Naive thymus-derived CD8-positive, alpha-beta T cell (primary cell): ENCODE data around the gene EXD3. TPM values are rescaled to one million over a fixed set of nuclear protein-coding genes. Genes with fewer than 3 reads are reported as not detected.
A peak's percentile ranks its signal among the peaks of the same experiment; 100 is the strongest.
"Not testable (repeated sequence)": the region's sequence is repeated elsewhere in the genome, so short reads cannot be mapped to it uniquely, and the experiment has no call there.

Experiments used
- ATAC-seq, 2 donors: fragments of 150-1000 bp; cut with Tn5 transposase in 1 of 2; sonication (Bioruptor Pico), chemical (Tn5 transposase) in 1 of 2; 1 replicate in 1 of 2; 2 replicates in 1 of 2; pipeline ENCODE4 v1.10.0; 2021; ENCODE audit warnings: mild to moderate bottlenecking in 2 of 2, moderate library complexity in 2 of 2
- POLR2A ChIA-PET: fragments of 350-600 bp; sonication (Branson Sonifier 250); formaldehyde crosslinking; loops from one replicate; lab custom pipeline; 2021; ENCODE audit warnings: antibody characterized with exemption; lab: Charles Lee
- DNase-seq, 10 donors: peaks; one replicate each; pipeline versions ENCODE4 v3.0.0 to v3.0.0-alpha.2; 2020 to 2022
- H3K27ac Mint-ChIP-seq, 10 donors: one replicate each; pipeline ENCODE4 v1.8.0; 2020 to 2022; ENCODE audit warnings: mild to moderate bottlenecking in 10 of 10, mixed read lengths in 10 of 10, moderate library complexity in 4 of 10, inconsistent platforms in 1 of 10
- H3K27me3 Mint-ChIP-seq, 5 donors: one replicate each; pipeline ENCODE4 v1.8.0; 2021 to 2022; ENCODE audit warnings: mixed read lengths in 5 of 5
- H3K36me3 Mint-ChIP-seq, 3 donors: one replicate each; pipeline ENCODE4 v1.8.0; 2020 to 2022; ENCODE audit warnings: mixed read lengths in 3 of 3, mild to moderate bottlenecking in 2 of 3, inconsistent platforms in 1 of 3
- H3K4me1 Mint-ChIP-seq, 4 donors: one replicate each; pipeline ENCODE4 v1.8.0; 2021 to 2022; ENCODE audit warnings: mixed read lengths in 4 of 4
- H3K4me3 Mint-ChIP-seq, 10 donors: one replicate each; pipeline ENCODE4 v1.8.0; 2020 to 2022; ENCODE audit warnings: mild to moderate bottlenecking in 10 of 10, mixed read lengths in 10 of 10, moderate library complexity in 6 of 10, inconsistent platforms in 1 of 10
- H3K9me3 Mint-ChIP-seq, 9 donors: one replicate each; pipeline ENCODE4 v1.8.0; 2020 to 2022; ENCODE audit warnings: mixed read lengths in 9 of 9, mild to moderate bottlenecking in 3 of 9, inconsistent platforms in 1 of 9, moderate library complexity in 1 of 9
- polyA plus RNA-seq, 3 donors: library from polyadenylated mRNA; unstranded; fragments of 300-500 nt; fragmentation: Illumina TruSeq; gene quantifications; one replicate each; pipeline ENCODE4 v1.2.3, GENCODE V29; 2021
- total RNA-seq, 8 experiments: library from RNA in 2 of 8; stranded (reverse) in 2 of 8; gene quantifications; one replicate each; pipeline ENCODE4 v1.2.3 and lab custom pipeline; 2021 to 2026

EXD3 gene
- total and polyA plus RNA-seq, 5 experiments from 2014 or later, result 2.6 to 28.3 (median 4.3) TPM

- peaks cover 3 to 10% (median 6%) of the 10 kb centered on the region in 3 donors for H3K36me3 Mint-ChIP-seq
- POLR2A ChIA-PET, result interaction anchor here (0.6 kb wide), 1 partner anchor 11 kb away, joined by 3 read pairs; no protein-coding TSS in a partner anchor
- H3K4me3 Mint-ChIP-seq, result no peak overlapping the region
- no peak overlapping the region for H3K27ac Mint-ChIP-seq
- no peak for ATAC-seq
- no peaks in the 10 kb centered on the region for H3K27me3 Mint-ChIP-seq
- H3K9me3 Mint-ChIP-seq, result peaks cover 0 to 19% (median 12%) of the 10 kb centered on the region in 9 donors
- H3K4me1 Mint-ChIP-seq, result no peaks in the 10 kb centered on the region
- DNase-seq, result no peak
These were observed 69.5 kb downstream of the EXD3 start for GRCh38 chr9:137353223-137354152.

- H3K36me3 Mint-ChIP-seq, result peaks cover 0 to 6% (median 3%) of the 10 kb centered on the region in 3 donors
- no peaks in the 10 kb centered on the region for H3K27me3 Mint-ChIP-seq
- no peaks in the 10 kb centered on the region for H3K4me1 Mint-ChIP-seq
- ATAC-seq (no peak), DNase-seq (no peak)
- no peak overlapping the region for H3K27ac Mint-ChIP-seq
- peaks cover 0 to 16% (median 11%) of the 10 kb centered on the region in 9 donors for H3K9me3 Mint-ChIP-seq
- H3K4me3 Mint-ChIP-seq, result no peak overlapping the region
- POLR2A ChIA-PET, result interaction anchor here (0.6 kb wide), 1 partner anchor 12 kb away, joined by 3 read pairs; no protein-coding TSS in a partner anchor
These were observed 70.3 kb downstream of the EXD3 start for GRCh38 chr9:137352511-137353222.

DNA sequence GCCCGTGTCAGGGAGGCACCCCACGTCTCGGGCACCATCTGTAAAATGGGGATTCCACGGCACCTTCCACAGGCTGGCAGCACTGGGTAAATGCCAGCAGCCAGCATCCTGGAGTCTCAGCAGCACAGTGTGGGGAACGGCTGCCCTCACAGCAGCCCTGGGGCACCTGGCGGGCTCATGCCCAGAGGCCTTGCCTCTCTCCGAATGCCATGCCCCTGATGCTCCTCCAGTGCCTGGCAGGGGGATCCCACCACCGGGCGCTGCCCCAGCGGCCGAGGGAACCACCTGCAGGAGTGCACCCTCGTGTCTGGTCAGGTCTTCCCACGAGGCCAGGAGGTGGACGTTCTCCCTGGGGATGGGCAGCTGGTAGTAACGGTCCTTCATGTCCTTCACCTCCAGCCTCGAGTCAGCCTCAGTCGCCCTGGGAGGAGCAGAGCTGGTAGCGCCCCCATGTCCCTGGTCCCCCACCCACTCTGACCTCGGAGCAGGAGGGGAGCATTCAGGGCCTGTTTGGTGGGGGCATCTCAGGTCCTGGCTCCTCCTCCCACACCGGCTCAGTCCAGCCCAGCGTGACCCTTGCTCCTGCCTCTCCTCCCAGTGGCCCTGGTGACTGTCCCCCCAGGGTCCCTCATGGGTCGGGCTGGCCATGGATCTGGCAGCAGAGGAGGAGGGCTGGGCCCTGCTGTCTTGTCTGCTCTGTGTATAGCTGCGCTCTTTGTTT is 71.0 kb downstream of the EXD3 start:
- H3K27me3 Mint-ChIP-seq, result no peaks in the 10 kb centered on the region
- no peaks in the 10 kb centered on the region for H3K4me1 Mint-ChIP-seq
- POLR2A ChIA-PET, result no interaction called here
- no peak overlapping the region for H3K27ac Mint-ChIP-seq
- H3K36me3 Mint-ChIP-seq, result peaks cover under 1 to 6% (median 3%) of the 10 kb centered on the region in 3 donors
- ATAC-seq (no peak), DNase-seq (no peak)
- peaks cover 0 to 9% (median 5%) of the 10 kb centered on the region in 9 donors for H3K9me3 Mint-ChIP-seq
- no peak overlapping the region for H3K4me3 Mint-ChIP-seq

DNA sequence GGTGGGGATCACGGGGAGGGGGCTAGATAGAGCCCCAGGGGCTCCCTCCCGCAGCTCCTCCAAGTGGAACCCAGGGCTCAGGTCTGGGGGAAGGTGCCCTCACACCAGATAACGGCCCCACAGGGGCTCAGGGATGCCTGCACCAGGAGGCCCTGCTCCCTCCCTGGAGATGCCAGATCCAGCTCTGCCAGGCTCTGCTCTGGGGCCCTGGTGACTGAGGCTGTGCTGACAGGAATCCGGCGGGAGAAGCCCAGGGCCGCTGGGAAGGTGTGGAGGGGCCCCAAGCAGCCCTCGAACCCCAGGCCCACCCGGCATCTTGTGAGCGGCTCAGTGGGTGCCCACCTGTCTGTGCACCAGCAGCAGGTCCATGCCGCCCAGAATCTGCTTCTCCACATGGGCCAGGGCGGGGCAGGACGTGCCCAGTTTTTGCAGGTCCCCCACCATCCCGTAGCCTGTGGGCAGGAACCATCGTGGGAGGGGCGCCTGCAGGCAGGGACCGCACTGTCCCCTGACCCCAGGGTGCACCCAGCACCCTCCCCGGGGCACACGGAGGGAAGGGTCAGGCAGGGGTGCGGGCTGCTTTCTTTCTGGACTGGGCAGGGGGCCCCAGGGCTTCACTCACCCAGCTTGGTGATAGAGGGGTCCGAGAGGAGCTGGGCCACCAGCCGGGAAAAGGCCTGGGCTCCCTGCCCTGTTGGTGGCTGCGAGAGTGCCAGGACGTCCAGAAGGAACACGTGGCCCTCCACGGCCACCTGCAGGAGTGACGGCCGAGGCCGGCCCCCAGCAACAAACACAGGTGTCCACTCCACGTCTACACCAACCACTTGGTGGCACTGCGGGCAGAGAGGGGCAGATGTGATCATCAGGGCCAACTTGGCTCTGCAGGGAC is 72.0 kb downstream of the EXD3 start:
- DNase-seq, result no peak
- POLR2A ChIA-PET, result interaction anchor here (0.6 kb wide), 1 partner anchor 20 kb away, joined by 7 read pairs; no protein-coding TSS in a partner anchor
- H3K4me1 Mint-ChIP-seq, result no peaks in the 10 kb centered on the region

DNA sequence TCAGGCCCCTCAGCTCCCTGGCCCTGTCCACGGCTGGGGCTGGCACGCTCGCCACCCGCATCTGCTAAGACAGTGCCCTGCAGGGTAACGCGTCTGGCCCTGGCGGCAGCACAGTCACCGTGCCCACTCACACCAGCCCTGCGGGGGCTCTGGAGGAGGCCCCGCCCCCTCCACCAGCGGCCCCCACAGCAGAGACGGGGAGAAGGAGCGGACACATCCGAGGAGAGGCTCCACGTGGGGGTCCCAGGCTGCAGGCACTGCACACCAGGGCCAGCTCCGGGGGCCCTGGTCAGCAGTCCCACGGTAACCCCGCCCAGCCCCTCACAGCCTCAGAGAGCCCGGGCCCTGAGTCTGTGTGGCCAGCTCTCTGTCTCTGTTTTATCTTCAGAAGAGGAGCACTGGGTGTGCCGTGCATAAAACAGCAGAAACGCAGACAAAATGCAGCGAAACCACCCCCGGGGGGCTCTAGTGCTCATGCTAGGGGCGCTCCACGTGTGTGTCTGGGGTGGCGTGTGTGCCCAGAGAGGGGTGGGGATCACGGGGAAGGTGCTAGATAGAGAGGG is 73.4 kb downstream of the EXD3 start:
- DNase-seq (no peak), ATAC-seq (no peak)
- Mint-ChIP-seq H3K27ac (peak overlapping the region in 1 of 10 donors; percentile 33), H3K9me3 (peaks cover 0 to 3% (median 0%) of the 10 kb centered on the region in 9 donors), H3K4me3 (no peak overlapping the region), H3K4me1 (no peaks in the 10 kb centered on the region), H3K36me3 (peaks cover 0 to 11% (median 4%) of the 10 kb centered on the region in 3 donors), H3K27me3 (no peaks in the 10 kb centered on the region)
- POLR2A ChIA-PET, result no interaction called here

More for the DNA sequence above, 72.0 kb downstream of the EXD3 start:
- H3K9me3 Mint-ChIP-seq, result peaks cover 0 to 3% (median 0%) of the 10 kb centered on the region in 9 donors
- no peak overlapping the region for H3K27ac Mint-ChIP-seq
- H3K4me3 Mint-ChIP-seq, result no peak overlapping the region
- H3K36me3 Mint-ChIP-seq, result peaks cover 0 to 11% (median 4%) of the 10 kb centered on the region in 3 donors
- ATAC-seq, result no peak
- H3K27me3 Mint-ChIP-seq, result no peaks in the 10 kb centered on the region

GRCh38 chr9:137348769-137349470 is 74.0 kb downstream of the EXD3 start:
- Mint-ChIP-seq H3K27ac (no peak overlapping the region), H3K4me3 (no peak overlapping the region), H3K27me3 (no peaks in the 10 kb centered on the region), H3K36me3 (peaks cover 0 to 14% (median 4%) of the 10 kb centered on the region in 3 donors), H3K4me1 (no peaks in the 10 kb centered on the region), H3K9me3 (peaks cover 0 to 3% (median 0%) of the 10 kb centered on the region in 9 donors)
- POLR2A ChIA-PET, result no interaction called here
- ATAC-seq (no peak), DNase-seq (no peak)

GRCh38 chr9:137347928-137348327 is 75.0 kb downstream of the EXD3 start:
- POLR2A ChIA-PET, result no interaction called here
- no peaks in the 10 kb centered on the region for H3K4me1 Mint-ChIP-seq
- H3K27ac Mint-ChIP-seq, result no peak overlapping the region
- no peak for ATAC-seq
- H3K36me3 Mint-ChIP-seq, result peaks cover 0 to 14% (median 4%) of the 10 kb centered on the region in 3 donors
- H3K4me3 Mint-ChIP-seq, result no peak overlapping the region
- DNase-seq, result no peak
- peaks cover 0 to 3% (median 0%) of the 10 kb centered on the region in 9 donors for H3K9me3 Mint-ChIP-seq
- no peaks in the 10 kb centered on the region for H3K27me3 Mint-ChIP-seq

DNA sequence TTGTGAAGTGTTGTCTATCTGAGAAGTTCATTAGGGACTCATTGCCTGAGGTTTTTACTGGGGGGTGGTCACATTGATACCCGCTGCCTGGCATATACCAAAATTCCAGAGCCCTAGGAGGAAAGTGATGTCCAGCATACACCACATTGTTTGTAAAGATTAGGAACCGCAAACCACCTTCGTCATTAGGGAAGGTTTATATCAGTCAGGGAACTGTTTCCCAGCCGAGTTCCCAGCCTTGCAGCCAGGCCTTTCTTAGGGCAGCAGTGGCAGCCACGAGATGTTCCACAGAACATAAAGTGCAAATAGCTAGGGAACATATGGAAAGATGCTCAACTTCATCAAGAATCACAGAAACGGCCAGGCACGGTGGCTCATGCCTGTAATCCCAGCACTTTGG is 80.5 kb downstream of the EXD3 start:
- H3K36me3 Mint-ChIP-seq, result peaks cover 0 to 14% (median 4%) of the 10 kb centered on the region in 3 donors
- no peak for ATAC-seq
- POLR2A ChIA-PET, result no interaction called here
- H3K27ac Mint-ChIP-seq, result no peak overlapping the region
- H3K27me3 Mint-ChIP-seq, result no peaks in the 10 kb centered on the region
- H3K4me1 Mint-ChIP-seq, result peaks cover 0 to 5% (median under 1%) of the 10 kb centered on the region in 4 donors
- no peak overlapping the region for H3K4me3 Mint-ChIP-seq
- peaks cover 0 to 7% (median 0%) of the 10 kb centered on the region in 9 donors for H3K9me3 Mint-ChIP-seq
- DNase-seq, result no peak

GRCh38 chr9:137341227-137341626 is 81.7 kb downstream of the EXD3 start:
- ATAC-seq, result no peak
- H3K27me3 Mint-ChIP-seq, result no peaks in the 10 kb centered on the region
- POLR2A ChIA-PET, result no interaction called here
- peaks cover 0 to 5% (median under 1%) of the 10 kb centered on the region in 4 donors for H3K4me1 Mint-ChIP-seq
- peaks cover 4 to 7% (median 6%) of the 10 kb centered on the region in 3 donors for H3K36me3 Mint-ChIP-seq
- H3K4me3 Mint-ChIP-seq, result no peak overlapping the region
- no peak for DNase-seq
- H3K27ac Mint-ChIP-seq, result no peak overlapping the region
- peaks cover 0 to 12% (median 3%) of the 10 kb centered on the region in 9 donors for H3K9me3 Mint-ChIP-seq

- Mint-ChIP-seq H3K36me3 (peaks cover 6 to 11% (median 11%) of the 10 kb centered on the region in 3 donors), H3K9me3 (peaks cover 0 to 16% (median 3%) of the 10 kb centered on the region in 9 donors)
- ATAC-seq, H3K4me3 Mint-ChIP-seq, H3K27ac Mint-ChIP-seq, DNase-seq, H3K4me1 Mint-ChIP-seq, H3K27me3 Mint-ChIP-seq: not testable (repeated sequence)
- POLR2A ChIA-PET, result interaction anchor here (0.7 kb wide), 1 partner anchor 152 kb away, joined by 5 read pairs; no protein-coding TSS in a partner anchor
These were observed 83.0 kb downstream of the EXD3 start for GRCh38 chr9:137339908-137340462.
